HG03558 (cell line): ENCODE results near the gene GPR75.

Source experiments
- ATAC-seq: cut with Tn5 transposase; IDR thresholded peaks from one replicate; pipeline ENCODE4 v1.9.1; 2021; ENCODE audit warnings: moderate number of reproducible peaks; ENCODE audit not compliant: unreplicated experiment; ENCODE audit errors: extremely low read depth

The GPR75 gene

GRCh38 chr2:53859206-53860181 lies at the start of gene GPR75:
TSS of gene GPR75 (minus strand) at chr2:53859967. CDS start at chr2:53854756, 5,211 bp downstream.
- ATAC-seq, result no peak

- ATAC-seq, result no peak
Observed at GRCh38 chr2:53907582-53907981, 47.8 kb upstream of the GPR75 start.

GRCh38 chr2:53905396-53905795 lies 45.6 kb upstream of the GPR75 start:
- no peak for ATAC-seq

DNA sequence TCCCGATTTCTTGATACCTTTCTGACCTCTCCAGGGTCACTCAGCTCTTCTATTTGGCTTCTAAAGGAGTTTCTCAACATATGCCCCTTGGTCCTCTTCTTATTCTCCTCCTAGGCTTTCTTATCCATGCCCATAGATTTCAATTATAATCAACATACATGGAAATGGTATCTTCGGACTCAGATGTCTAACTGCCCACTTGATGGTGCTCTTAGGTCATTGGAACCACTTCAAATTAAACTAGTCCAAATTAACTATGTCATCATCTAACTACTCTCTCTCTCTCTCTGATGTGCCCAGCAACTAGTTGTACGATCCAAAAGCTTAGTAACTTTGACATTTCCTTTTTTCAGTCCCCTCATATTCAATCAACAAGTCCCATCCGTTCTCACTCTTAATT lies 43.2 kb upstream of the GPR75 start:
- ATAC-seq, result no peak

- no peak for ATAC-seq
Observed at GRCh38 chr2:53901192-53901591, 41.4 kb upstream of the GPR75 start.

- ATAC-seq, result no peak
Observed at GRCh38 chr2:53896864-53897263, 37.1 kb upstream of the GPR75 start.

DNA sequence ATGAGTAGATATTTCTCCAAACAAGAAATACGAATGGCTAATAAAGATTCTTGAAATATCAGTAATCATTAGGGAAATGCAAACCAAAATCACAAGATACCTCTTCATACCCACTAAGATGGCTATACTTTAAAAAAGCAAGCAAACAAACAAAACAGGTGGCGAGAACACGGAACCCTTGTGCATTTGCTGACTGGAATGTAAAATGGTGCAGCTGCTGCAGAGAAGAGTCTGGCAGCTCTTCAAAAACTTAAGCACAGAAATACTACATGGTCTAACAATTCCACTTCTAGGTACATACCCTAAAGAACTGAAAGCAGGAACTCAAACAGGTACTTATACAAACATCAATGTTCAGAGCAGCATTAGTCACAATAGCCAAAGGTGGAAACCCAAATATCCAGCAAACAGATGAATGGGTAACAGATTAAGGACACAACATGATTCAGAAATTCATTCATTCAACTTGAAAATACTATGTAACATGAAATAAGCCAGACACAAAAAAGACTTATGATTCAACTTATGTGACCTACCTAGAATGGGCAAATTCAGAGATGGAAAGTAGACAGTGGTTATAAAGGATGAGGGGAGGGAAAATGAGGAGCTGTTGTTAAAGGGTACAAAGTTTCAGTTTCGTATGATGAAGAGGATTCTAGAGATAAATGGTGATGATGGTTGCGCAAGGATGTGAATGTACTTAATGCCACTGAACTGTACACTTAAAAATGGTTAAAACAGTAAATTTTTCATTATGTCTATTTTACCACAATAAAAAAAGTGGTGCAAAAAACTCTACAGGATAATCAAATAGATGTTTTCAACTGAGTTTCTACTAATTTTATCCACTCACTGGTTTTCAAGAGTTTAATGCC lies 26.9 kb upstream of the GPR75 start:
- ATAC-seq, result peak; percentile 41

- ATAC-seq, result no peak
Observed at GRCh38 chr2:53884883-53885282, 25.1 kb upstream of the GPR75 start.

DNA sequence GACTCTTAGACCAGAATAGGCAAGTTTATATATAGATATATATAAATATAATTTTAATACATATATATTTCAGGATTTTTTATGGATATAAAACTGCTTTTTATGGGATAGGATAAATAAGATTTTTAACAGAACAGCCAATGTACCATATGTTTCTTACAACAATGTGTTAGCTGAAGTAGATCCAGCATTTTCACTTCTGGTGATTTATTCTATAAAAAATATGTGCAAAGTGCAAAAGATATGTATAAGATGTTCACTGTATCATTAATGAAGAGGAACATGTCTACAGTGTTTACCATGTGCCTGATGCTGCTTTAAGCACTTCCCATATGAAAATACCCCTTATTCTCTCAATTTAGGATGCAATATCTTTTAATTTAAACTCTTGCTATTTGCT lies 22.2 kb upstream of the GPR75 start:
- ATAC-seq, result no peak

DNA sequence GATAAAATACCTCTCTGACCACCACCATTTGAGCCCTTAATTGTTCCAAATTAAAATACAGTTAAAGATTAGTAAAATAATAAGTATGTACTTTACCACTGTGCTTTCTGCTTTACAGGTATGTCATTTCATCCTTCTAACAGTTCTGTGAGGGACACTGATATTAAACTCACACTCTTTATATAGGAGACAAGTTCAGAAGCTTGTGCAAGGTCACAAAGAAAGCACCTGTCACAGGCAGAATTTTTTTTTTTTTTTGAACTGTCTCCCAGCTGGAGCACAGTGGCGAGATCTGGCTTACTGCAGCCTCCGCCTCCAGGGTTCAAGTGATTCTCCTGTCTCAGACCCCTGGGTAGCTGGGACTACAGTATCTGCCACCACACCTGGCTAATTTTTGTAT lies 21.6 kb upstream of the GPR75 start:
- ATAC-seq, result no peak

GRCh38 chr2:53880756-53881155 lies 21.0 kb upstream of the GPR75 start:
- no peak for ATAC-seq

GRCh38 chr2:53877556-53877955 lies 17.8 kb upstream of the GPR75 start:
- ATAC-seq, result no peak

DNA sequence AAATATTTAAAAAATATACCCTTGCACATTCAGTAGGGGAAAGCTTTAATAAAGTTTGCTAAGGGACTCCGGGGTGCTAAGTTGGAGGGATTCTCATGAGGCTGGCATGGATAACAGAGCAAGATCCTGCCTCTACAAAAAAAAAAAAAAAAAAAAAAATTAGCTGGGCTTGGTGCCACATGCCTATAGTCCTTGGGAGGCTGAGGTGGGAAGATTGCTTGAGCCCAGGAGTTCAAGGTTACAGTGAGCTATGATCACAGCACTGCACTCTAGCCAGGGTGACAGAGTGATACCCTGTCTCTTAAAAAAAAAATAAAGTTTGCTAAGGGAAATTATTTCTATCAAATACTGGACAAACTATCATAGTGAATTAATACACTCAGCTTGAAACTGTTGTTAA lies 17.3 kb upstream of the GPR75 start:
- no peak for ATAC-seq

DNA sequence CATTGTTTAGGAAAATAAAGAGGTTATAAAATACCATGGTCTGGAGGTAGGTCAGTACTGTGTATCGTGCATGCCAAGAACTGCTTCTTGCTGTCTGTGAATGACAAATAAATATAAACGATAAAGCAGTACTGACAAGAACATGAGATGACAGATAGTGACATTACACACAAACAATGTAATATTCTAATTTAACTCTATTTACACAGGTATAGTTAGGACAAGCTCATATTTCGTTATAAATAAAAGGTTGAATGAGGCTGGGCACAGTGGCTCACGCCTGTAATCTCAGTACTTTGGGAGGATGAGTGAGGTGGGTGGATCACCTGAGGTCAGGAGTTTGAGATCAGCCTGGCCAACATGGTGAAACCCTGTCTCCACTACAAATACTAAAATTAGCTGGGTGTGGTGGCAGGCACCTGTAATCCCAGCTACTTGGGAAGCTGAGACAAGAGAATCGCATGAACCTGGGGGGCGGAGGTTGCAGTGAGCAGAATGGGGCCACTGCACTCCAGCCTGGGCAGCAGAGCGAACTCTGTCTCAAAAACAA lies 14.7 kb upstream of the GPR75 start:
- no peak for ATAC-seq

- no peak for ATAC-seq
Observed at GRCh38 chr2:53867773-53868172, 8.0 kb upstream of the GPR75 start.

DNA sequence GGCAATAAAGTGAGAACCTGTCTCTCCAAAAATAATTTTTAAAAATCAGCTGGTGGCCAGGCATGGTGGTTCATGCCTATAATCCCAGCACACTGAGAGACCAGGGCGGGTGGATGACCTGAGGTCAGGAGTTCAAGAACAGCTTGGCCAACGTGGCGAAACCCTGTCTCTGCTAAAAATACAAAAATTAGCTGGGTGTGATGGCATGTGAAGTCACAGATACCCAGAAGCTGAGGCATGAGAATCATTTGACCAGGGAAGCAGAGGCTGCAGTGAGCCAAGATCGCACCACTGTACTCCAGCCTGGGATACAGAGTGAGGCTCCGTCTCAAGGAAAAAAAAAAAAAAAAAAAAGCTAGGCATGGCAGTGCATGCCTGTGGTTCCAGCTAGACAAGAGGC lies 7.4 kb upstream of the GPR75 start:
- no peak for ATAC-seq

- no peak for ATAC-seq
Observed at GRCh38 chr2:53865962-53866361, 6.2 kb upstream of the GPR75 start.

GRCh38 chr2:53865264-53865663 lies 5.5 kb upstream of the GPR75 start:
- no peak for ATAC-seq

GRCh38 chr2:53863538-53864227 lies 3.9 kb upstream of the GPR75 start:
- no peak for ATAC-seq

- ATAC-seq, result no peak
Observed at GRCh38 chr2:53861824-53862223, 2.1 kb upstream of the GPR75 start.
